Testis (tissue), 3 donors: Measurements from ENCODE around the gene APAF1. TPM values are rescaled to one million over a fixed set of nuclear protein-coding genes. Genes with fewer than 3 reads are reported as not detected.

ENCODE experiments used
- DNase-seq: peaks from one replicate; pipeline ENCODE4 v3.0.0-alpha.2; 2019
- H3K27ac ChIP-seq, 2 donors: fragments of 200-600 bp; sonication (generic); one replicate each; pipeline ENCODE4 v1.5.1; 2019
- H3K27me3 ChIP-seq: fragments of 200-600 bp; sonication (generic); one replicate; pipeline ENCODE4 v1.5.1; 2019
- H3K36me3 ChIP-seq: fragments of 200-600 bp; sonication (generic); one replicate; pipeline ENCODE4 v1.5.1; 2017; ENCODE audit warnings: low read depth; ENCODE audit errors: missing control alignments
- H3K4me1 ChIP-seq: fragments of 200-600 bp; sonication (generic); one replicate; pipeline ENCODE4 v1.5.1; 2019
- H3K4me3 ChIP-seq, 2 donors: fragments of 200-600 bp; sonication (generic); one replicate each; pipeline ENCODE4 v1.5.1; 2017 to 2019
- H3K9me3 ChIP-seq: fragments of 200-600 bp; sonication (generic); one replicate; pipeline ENCODE4 v1.5.1; 2017
- POLR2A ChIP-seq: fragments of 450-650 bp; IDR thresholded peaks from one replicate; pipeline ENCODE4 v1.6.1; 2017; ENCODE audit warnings: antibody characterized with exemption, mild to moderate bottlenecking, moderate library complexity
- WGBS, 2 donors: methylation state at CpG; one replicate each; pipeline ENCODE4 v1.1.5; 2018; 5-methylcytosine and 5-hydroxymethylcytosine counted together
- intact Hi-C: fragments of 100-400 bp; cut with DNase I; formaldehyde crosslinking; loops from one replicate; pipeline ENCODE4 v1.15.1; 2023; ENCODE audit warnings: low total_unique reads
- polyA plus RNA-seq: library from polyadenylated mRNA; stranded (reverse); fragments of 350-450 nt; fragmentation: Illumina TruSeq; extraction: RNeasy Lipid Tissue Mini Kit (QIAGEN cat#74804); gene quantifications from one replicate; pipeline ENCODE4 v1.2.3, GENCODE V29; 2014; ENCODE audit warnings: low read depth, low replicate concordance; ENCODE audit not compliant: insufficient read depth
- total RNA-seq, 2 donors: library from RNA; depleted of rRNA; stranded (reverse); fragments of >200 nt; gene quantifications; one replicate each; pipeline ENCODE4 v1.2.3, GENCODE V29; 2016
- TF ChIP-seq, protein P1 (sequence below), 3 experiments: fragments of 450-650 bp in 2 of 3; fragments of 200-600 bp in 1 of 3; sonication (generic) in 1 of 3; IDR thresholded peaks; one replicate each; pipeline ENCODE4 v1.5.1; 2016 to 2019; ENCODE audit warnings: antibody characterized with exemption in 3 of 3, mild to moderate bottlenecking in 2 of 3, moderate library complexity in 1 of 3

APAF1 gene
- total and polyA plus RNA-seq, 3 donors from 2014 or later: 5.8 to 11.1 (median 10.6) TPM

- Histone ChIP-seq H3K9me3 (no peaks in the 10 kb centered on the region), H3K27me3 (no peaks in the 10 kb centered on the region), H3K36me3 (no peaks in the 10 kb centered on the region), H3K4me3 (no peak overlapping the region), H3K27ac (no peak overlapping the region), H3K4me1 (no peaks in the 10 kb centered on the region)
- no peak for DNase-seq
- 90 to 94% methylated on average over 2 of the region's 2 CpGs for WGBS, 2 donors
- intact Hi-C loops: no loop called here
- no peak for TF ChIP-seq POLR2A
- TF ChIP-seq, protein P1, sequence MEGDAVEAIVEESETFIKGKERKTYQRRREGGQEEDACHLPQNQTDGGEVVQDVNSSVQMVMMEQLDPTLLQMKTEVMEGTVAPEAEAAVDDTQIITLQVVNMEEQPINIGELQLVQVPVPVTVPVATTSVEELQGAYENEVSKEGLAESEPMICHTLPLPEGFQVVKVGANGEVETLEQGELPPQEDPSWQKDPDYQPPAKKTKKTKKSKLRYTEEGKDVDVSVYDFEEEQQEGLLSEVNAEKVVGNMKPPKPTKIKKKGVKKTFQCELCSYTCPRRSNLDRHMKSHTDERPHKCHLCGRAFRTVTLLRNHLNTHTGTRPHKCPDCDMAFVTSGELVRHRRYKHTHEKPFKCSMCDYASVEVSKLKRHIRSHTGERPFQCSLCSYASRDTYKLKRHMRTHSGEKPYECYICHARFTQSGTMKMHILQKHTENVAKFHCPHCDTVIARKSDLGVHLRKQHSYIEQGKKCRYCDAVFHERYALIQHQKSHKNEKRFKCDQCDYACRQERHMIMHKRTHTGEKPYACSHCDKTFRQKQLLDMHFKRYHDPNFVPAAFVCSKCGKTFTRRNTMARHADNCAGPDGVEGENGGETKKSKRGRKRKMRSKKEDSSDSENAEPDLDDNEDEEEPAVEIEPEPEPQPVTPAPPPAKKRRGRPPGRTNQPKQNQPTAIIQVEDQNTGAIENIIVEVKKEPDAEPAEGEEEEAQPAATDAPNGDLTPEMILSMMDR (IDR thresholded peaks at IDR 0.05): no peak
Measured at GRCh38 chr12:98684199-98684598, 39.1 kb downstream of the APAF1 start.

GRCh38 chr12:98686603-98687002, 41.5 kb downstream of the APAF1 start:
- intact Hi-C loops: no loop called here
- Histone ChIP-seq H3K36me3 (no peaks in the 10 kb centered on the region), H3K4me1 (no peaks in the 10 kb centered on the region), H3K4me3 (no peak overlapping the region), H3K27me3 (no peaks in the 10 kb centered on the region), H3K9me3 (no peaks in the 10 kb centered on the region), H3K27ac (no peak overlapping the region)
- DNase-seq: no peak
- 88 to 89% methylated on average over 2 of the region's 2 CpGs for whole genome bisulfite sequencing, 2 donors
- TF ChIP-seq POLR2A: no peak
- TF ChIP-seq, protein P1 (IDR thresholded peaks at IDR 0.05): no peak

- Histone ChIP-seq H3K36me3 (no peaks in the 10 kb centered on the region), H3K9me3 (no peaks in the 10 kb centered on the region), H3K27me3 (no peaks in the 10 kb centered on the region), H3K4me3 (no peak overlapping the region), H3K4me1 (no peaks in the 10 kb centered on the region), H3K27ac (no peak overlapping the region)
- intact Hi-C loops: no loop called here
- no peak for DNase-seq
- TF ChIP-seq, protein P1 (IDR thresholded peaks at IDR 0.05): no peak
- no peak for TF ChIP-seq POLR2A
Measured at GRCh38 chr12:98691351-98691750, 46.3 kb downstream of the APAF1 start.

- TF ChIP-seq, protein P1 (IDR thresholded peaks at IDR 0.05): no peak
- no peak for TF ChIP-seq POLR2A
- H3K27me3 ChIP-seq: no peaks in the 10 kb centered on the region
- no peak overlapping the region for H3K4me3 ChIP-seq
- DNase-seq: no peak
- no peaks in the 10 kb centered on the region for H3K36me3 ChIP-seq
- no peaks in the 10 kb centered on the region for H3K4me1 ChIP-seq
- intact Hi-C loops: no loop called here
- H3K27ac ChIP-seq: no peak overlapping the region
- H3K9me3 ChIP-seq: no peaks in the 10 kb centered on the region
- 78 to 87% methylated on average over 8 of the region's 8 CpGs for WGBS, 2 donors
Measured at GRCh38 chr12:98696036-98696646, 51.1 kb downstream of the APAF1 start.

GRCh38 chr12:98697209-98697608, 52.1 kb downstream of the APAF1 start:
- WGBS, 2 donors: 88 to 94% methylated on average over 2 of the region's 2 CpGs
- intact Hi-C loops: no loop called here
- no peaks in the 10 kb centered on the region for H3K36me3 ChIP-seq
- no peak overlapping the region for H3K4me3 ChIP-seq
- no peaks in the 10 kb centered on the region for H3K4me1 ChIP-seq
- TF ChIP-seq, protein P1 (IDR thresholded peaks at IDR 0.05): no peak
- no peak for TF ChIP-seq POLR2A
- no peaks in the 10 kb centered on the region for H3K9me3 ChIP-seq
- no peaks in the 10 kb centered on the region for H3K27me3 ChIP-seq
- no peak for DNase-seq
- H3K27ac ChIP-seq: no peak overlapping the region
